GM21360 (cell line): ENCODE results near the gene REX1BD.
"Not testable (repeated sequence)": the region's sequence is repeated elsewhere in the genome, so short reads cannot be mapped to it uniquely, and the experiment has no call there.

ENCODE experiments used
- ATAC-seq: cut with Tn5 transposase; IDR thresholded peaks from one replicate; pipeline ENCODE4 v1.9.1; 2021; ENCODE audit warnings: mild to moderate bottlenecking, moderate library complexity; ENCODE audit not compliant: unreplicated experiment

The REX1BD gene

GRCh38 chr19:18600692-18601397, 12.2 kb downstream of the REX1BD start:
- ATAC-seq: not testable (repeated sequence)

DNA sequence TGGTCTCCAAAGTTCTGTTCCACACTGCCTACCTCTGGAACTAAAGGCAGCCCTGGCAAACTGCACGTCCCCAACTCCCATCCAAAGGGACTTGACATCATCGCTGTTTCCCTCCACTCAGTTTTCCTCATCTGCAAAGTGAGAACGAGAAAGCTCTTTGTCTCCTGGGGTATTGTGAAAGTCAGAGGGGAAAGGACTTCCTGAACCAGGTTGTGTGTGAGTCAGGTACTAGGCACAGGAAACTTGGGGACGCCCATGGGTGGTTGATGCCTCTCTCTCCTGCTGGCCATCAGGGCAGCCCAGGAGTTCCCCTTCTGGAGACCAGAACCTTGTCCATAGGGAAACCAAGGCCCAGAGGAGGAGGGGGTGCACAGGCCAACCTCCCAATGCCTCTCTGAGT, 13.3 kb downstream of the REX1BD start:
- ATAC-seq: no peak

DNA sequence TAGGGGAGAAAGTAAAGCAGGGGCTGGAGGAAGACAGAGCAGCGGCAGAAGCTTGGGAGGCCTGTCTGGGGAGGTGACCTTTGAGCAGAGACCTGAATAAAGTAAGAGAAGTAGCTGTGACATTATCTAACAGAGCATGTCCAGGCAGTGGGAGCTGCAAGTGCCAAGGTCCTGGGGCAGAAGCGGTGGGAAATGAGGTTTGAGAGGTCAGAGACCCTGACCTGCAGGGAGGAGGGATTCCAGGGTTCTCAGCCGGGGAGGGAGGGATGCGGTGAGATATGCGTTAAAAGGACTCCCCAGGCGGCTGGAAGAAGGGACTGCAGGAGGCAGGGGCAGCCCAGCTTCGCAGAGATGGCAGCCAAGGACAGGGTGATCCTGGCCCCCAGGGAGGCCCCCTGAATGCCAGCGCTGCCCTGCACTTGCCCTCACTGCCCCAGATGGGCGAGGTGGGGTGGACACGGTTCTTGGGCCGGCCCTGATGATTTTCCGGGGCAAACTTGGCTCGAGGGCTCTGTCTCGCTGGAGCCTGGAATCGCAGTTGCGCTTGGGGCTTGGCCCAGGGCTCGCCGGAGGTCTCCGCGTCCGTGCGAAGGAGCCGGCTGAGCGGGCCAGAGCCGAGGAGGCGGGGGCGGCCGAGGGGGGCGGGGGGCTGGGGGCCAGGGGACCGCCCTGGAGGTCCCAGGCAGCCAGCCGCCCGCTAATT, 14.8 kb downstream of the REX1BD start:
- no peak for ATAC-seq

DNA sequence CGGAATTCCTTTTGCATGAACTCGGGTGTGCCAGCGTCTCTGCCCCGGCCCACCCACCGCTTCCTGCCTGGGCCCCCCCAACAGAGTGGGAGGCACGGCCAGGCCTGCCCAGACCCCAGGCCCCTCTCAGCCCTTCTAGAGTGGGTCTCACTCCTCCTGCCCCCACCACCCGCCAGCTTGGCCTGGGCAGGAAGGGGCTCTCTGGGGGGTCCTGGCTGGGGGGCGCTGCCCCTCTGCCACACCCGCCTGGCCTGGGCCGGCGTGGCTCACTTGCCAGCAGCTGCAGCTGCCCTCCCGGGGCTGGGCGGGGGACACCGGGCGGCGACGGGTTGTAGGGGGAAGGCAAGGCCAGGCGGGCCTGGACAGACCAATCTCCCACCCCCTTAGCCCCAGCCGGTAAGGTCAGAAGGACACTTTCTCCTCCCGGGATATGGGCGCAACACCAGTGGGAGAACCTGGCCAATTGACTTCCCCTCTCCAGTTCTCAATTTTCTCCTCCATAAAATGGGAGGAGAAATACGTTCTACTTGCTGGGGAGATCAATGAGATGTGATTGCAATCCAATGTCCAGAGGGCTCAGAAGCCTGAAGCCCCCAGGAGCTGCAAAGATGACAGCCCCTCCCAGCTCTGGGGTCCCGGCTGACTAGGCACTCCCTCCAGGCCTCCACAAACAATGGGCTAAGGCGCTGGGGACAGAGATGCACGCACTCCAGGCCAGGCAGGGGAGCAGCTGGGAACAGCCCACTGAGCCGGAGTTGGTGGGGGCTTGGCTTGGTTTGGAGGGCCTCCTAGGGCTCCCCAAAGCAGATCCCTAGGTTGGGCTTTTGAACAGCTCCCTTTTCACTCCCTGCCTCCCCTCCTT, 15.6 kb downstream of the REX1BD start:
- ATAC-seq: no peak

GRCh38 chr19:18604820-18605159, 16.2 kb downstream of the REX1BD start:
- ATAC-seq: no peak

DNA sequence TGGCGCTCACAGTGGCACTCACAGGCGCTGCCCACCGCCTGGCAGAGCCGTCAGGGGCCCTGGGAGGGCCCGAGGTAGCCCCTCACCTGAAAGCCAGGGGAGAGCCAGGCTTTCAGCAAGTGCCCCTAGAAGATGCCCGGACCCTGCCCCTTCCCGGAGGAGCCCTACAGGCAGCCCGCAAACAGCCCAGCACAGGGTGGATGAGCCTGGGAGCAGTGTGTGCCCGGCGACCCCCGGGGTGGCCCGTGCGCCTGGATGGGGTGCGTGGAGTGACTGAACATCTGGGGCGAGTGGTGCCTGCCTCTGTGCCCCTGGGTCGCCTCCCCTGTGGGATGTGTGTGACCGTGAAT, 16.6 kb downstream of the REX1BD start:
- no peak for ATAC-seq

- ATAC-seq: no peak
These were observed 17.1 kb downstream of the REX1BD start for GRCh38 chr19:18605546-18606280.

DNA sequence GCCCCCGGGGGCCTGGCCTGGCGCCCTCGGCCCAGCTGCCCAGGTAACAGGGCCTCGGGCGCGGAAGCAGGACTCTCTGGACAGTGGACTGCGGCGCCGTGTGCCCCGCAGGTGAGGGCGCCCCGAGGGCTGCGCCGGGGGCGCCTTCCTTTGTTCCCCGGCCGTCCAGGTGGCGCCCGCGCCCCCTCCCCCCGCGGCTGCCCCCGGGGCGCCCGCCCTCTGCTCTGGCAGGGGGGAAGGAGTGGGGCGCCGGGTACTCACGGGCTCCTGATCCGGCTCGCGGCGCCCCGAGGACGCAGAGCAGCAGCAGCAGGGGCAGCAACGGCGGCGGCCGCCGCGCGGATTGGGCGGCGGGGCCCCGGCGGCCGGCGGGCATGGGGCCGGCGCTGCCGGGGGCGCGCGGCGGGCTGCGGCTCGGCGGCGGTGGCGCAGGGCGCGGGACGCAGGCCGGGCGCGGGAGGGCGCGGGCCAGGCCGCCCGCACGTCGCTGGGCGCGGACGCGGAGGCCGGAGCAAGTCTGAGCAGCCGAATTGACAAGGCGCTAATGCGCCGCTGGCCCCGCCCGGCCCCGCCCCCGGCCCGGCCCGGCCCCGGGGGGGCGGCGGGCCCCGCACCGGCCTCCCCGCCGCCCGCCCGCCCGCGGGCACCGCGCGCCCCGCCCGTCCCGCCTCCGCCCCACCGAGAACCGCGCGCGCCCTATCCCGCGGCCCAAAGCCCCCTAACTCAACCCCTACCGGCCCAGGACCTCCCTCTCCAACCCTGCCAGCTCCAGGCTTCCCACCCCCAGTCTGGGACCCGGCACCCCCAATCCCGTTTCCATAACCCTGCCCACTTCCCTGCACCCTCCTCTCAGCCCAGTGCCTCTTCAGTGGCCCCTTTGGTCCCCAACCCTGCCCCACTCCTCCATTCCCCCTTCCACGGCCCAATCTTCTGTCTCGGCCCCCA, 18.0 kb downstream of the REX1BD start, which contains the start of gene CRLF1:
CRLF1 (minus strand) TSS at position 519 of the 945 bp plus-strand sequence; CDS start at position 376, 143 bp downstream.
- no peak for ATAC-seq

- ATAC-seq: no peak
These were observed 18.9 kb downstream of the REX1BD start for GRCh38 chr19:18607226-18608101.

GRCh38 chr19:18608102-18608804, 19.7 kb downstream of the REX1BD start:
- no peak for ATAC-seq

DNA sequence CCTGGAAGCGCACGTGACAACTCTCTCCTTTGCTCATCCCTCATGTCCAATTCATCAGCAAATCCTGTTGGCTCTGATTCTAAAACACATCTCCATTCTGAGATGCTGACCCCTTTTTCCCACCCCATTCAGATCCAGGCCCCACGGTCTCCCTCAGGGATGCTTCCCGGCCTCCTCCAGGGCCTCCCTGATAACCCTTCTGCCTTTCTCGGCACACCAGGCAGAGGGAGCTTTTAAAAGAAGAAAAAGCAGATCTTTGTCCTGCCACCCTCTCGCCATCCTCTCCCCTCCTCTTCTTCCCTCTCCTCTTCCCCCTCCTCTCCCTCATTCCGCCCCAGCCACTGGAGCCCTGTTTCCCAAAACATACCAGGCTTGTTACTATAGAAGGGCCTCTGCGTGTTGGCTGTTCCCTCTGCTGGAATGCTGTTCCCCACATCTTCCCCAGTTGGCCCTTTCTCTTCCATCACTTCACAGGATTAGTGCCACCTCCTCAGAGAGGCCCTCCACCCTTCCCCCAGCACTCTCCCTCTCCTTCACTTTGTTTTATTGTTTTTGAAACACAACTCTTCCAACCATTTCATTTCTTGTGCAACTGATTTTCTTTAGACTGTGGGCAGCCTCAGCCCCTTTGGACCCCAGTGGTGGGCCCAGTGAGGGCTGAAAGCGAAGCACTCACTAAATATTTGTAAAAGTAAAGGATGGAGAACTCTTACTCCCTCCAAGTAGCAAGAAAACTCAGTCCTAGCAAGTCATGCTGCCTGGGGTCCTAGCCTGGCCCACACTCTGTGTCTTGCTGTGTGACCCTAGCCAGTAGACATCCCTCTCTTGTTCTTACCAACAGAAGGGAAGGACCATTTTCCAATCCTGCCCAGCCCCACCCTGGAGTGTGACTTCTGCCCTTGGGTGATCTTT, 20.5 kb downstream of the REX1BD start:
- no peak for ATAC-seq

DNA sequence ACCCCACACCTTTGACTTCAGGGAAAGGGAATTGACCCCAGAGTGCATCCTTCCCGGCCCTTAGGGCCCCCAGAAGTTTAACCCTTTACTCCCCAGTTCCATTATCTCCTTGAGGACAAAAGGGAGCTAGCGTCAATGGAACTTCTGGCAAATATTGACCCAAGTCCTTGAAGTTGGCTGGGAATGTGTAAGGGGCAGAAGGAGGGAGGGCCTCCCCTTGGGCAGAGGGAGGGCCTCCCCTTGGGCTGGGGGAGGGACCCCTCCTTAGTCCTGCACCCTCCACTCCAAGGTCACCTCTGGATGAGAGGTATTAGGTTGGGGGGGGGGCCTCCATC, 21.1 kb downstream of the REX1BD start:
- ATAC-seq: no peak

DNA sequence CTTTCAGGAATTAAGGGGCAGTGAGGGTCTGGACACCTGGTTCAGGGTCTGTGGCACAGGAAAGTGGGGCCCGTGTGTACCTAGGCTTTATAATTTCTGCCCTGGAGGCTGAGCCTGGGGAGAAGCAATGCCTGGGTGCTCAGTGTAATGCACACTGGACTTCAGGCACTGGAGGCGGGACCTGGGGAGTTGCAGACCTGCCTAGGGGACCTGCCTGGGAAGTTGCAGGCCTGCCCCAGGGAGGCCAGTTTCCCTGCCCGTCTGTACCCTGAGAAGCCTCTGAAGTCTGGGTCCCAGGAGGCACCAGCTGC, 21.6 kb downstream of the REX1BD start:
- ATAC-seq: no peak

DNA sequence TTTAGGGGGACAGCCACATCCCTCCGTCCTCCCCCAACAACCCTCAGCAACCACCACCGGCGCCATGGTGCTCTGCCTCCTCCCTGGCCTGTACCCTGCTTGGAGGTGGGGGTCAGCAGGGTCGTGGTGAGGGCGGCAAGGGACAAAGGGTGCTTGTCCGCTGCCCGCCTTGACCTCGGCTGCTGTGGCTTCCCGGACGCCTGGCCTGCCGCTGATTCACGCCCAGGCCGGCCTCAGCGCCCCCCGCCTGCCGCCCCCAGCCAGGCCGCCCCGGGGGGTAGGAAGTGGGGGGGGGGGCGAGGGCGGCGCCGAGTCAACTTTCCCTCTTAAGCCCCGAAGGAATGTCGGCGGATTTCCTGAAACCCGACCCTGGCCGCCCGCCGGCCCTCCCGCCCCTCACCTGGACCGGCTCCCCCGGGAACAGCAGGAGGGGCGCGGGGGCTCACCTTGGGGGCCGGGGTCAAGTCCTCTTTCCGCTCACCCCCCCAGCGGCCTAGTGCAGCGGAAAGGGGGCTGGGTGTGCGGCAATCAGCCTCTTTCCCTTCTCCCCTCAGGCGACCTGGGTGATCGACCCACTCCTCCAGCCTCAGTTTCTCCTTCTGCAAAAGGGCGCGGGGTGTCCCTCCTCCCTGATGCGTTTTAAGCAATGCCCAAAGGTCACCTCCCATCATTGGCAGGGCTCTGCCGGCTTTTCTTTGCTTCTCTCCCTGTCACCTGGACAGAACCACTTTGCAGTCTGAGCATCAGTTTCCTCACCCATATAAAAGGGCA, 22.1 kb downstream of the REX1BD start:
- ATAC-seq: no peak

- ATAC-seq: no peak
These were observed 22.9 kb downstream of the REX1BD start for GRCh38 chr19:18611327-18612050.

DNA sequence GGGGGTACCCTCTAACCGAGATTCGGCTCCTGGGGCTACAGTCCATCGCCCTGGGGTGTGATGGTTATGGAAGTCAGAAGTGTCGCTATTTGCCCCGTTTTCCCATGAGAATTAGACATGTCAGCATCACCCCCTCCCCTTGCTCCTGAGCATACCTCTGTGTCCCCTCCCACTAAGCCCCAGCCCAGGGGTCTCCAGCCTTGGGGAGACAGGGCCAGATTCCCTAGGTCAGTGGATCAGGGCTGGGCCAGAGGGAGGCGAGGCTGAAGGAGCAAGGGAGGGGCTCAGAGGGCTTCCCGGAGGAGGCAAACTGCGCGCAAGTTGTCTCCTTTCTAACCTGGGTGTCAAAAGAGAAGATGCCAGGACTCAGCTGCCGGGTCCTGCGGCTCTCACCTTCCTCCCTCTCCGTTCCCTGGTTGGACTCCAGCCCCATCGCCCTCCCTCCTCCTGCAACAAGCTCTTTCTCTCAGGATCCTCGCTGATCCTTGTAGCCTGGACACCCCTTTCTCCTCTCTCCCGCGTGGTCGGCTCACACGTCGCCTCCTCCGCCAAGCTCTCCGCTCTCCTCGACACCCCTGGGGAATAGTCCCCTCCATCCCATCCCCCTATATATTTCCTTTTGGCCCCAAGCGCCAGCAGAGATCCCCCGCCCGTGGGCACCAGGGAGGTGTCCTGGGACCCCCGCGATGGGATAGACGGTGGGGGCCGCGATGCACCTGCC, 23.6 kb downstream of the REX1BD start:
- no peak for ATAC-seq
